Pancreas (tissue), 10 donors: ENCODE results near the gene STYX. TPM values are rescaled to one million over a fixed set of nuclear protein-coding genes. Genes with fewer than 3 reads are reported as not detected.

ENCODE experiments used
- ATAC-seq, 4 donors: fragments of 200-7000 bp; cut with Tn5 transposase; one replicate each; pipeline versions ENCODE4 v1.8.0 to v1.9.1; 2020; ENCODE audit warnings: mild to moderate bottlenecking in 4 of 4, moderate library complexity in 4 of 4
- DNase-seq, 6 donors: peaks; one replicate each; pipeline ENCODE4 v3.0.0-alpha.2; 2020
- FAIRE-seq: peaks from 2 replicates; lab custom pipeline; 2012; peaks lifted over from hg19 to GRCh38; lab: Jason Lieb, UNC
- H3K27ac ChIP-seq, 4 donors: fragments of 200-600 bp; sonication (generic); 1 replicate in 3 of 4; 2 replicates in 1 of 4; pipeline versions ENCODE4 v1.5.0 to v1.8.0; 2020
- H3K27me3 ChIP-seq, 4 donors: fragments of 200-600 bp; one replicate each; pipeline ENCODE4 v1.8.0; 2021
- H3K36me3 ChIP-seq, 3 donors: fragments of 200-600 bp; sonication (generic) in 1 of 3; one replicate each; pipeline versions ENCODE4 v1.5.0 to v1.8.0; 2020 to 2021
- H3K4me1 ChIP-seq, 3 donors: fragments of 200-600 bp; one replicate each; pipeline ENCODE4 v1.8.0; 2021
- H3K4me3 ChIP-seq, 4 donors: fragments of 200-600 bp; sonication (generic) in 2 of 4; one replicate each; pipeline versions ENCODE4 v1.5.0 to v1.8.0; 2020 to 2021
- H3K9me3 ChIP-seq, 4 donors: fragments of 200-600 bp; one replicate each; pipeline ENCODE4 v1.8.0; 2021
- CTCF ChIP-seq, 4 donors: fragments of 200-600 bp; sonication (generic) in 3 of 4; IDR thresholded peaks; one replicate each; pipeline versions ENCODE4 v1.5.0 to v1.8.0; 2021; ENCODE audit warnings: antibody characterized with exemption in 4 of 4
- WGBS, 2 donors: extraction: QIAGEN DNeasy Blood & Tissue Kit; methylation state at CpG; one replicate each; pipeline ENCODE4 v1.1.7; 2013; 5-methylcytosine and 5-hydroxymethylcytosine counted together
- intact Hi-C, 3 donors: fragments of 100-400 bp; cut with DNase I; formaldehyde crosslinking; loops; one replicate each; pipeline versions ENCODE4 v1.11.1 to v1.14.2; 2022
- polyA plus RNA-seq, 2 donors: library from polyadenylated mRNA; stranded (reverse); fragments of 200-250 nt; gene quantifications; one replicate each; pipeline ENCODE4 v1.2.3, GENCODE V29; 2013
- total RNA-seq, 6 donors: library from RNA; stranded (reverse); fragmentation: NEBNext Ultra II Directional in 4 of 6; extraction: Animal tissue kit (Norgen Biotek cat#: 25700) in 4 of 6; gene quantifications; one replicate each; pipeline versions ENCODE4 v1.2.1 to v1.2.4, GENCODE V29; 2021 to 2023
- donor health status: healthy with polysubstance abuse.
- donor health status: DM: no; HTN: no; CAD: no; lungs with moderate emphysema.
- donor health status: DM: no; HTN: no; CAD: no.
- donor health status: control.
- donor health status: control.
- donor health status: Bipolar disorder and iron deficiency.
- donor health status: DM: yes; HTN: yes; CAD: no.
- donor health status: DM: no; HTN: no; CAD: no.
- donor health status: DM: no; HTN: no; CAD: no.
- donor health status: DM: yes; HTN: yes; CAD: no.

The STYX gene
- 1 to 10 TPM; 4.5 to 7.8 (median 5.9) TPM for total RNA-seq
- polyA plus RNA-seq: 1 to 10 TPM; 2.9 to 4.3 TPM

- 0 to 1% methylated on average over 59 to 72 of the region's 72 CpGs for WGBS, 2 donors
- peak; percentile 84 for FAIRE-seq
- Histone ChIP-seq H3K4me3 (peak within 1 kb of the TSS; percentile 59 to 93 (median 90)), H3K4me1 (peaks cover 0 to 6% (median 0%) of the 10 kb centered on the region in 3 donors), H3K27me3 (no peaks in the 10 kb centered on the region), H3K36me3 (peaks cover 0 to 3% (median 2%) of the 10 kb centered on the region in 3 donors), H3K27ac (peak within 1 kb of the TSS; percentile 73 to 83 (median 78)), H3K9me3 (no peaks in the 10 kb centered on the region)
- ATAC-seq: peak; percentile 97 to 99 (median 98)
- TF ChIP-seq CTCF (IDR thresholded peaks at IDR 0.05): peak in 2 of 4 donors; percentile 24 to 32
- DNase-seq: peak; percentile 98 to 99 (median 99)
- intact Hi-C loops: no loop called here
These were observed at the start of gene STYX for GRCh38 chr14:52729925-52730708. TSS of gene STYX (plus strand) at chr14:52730166. CDS start at chr14:52730475, 309 bp downstream.

GRCh38 chr14:52683985-52684520 is 45.9 kb upstream of the STYX start:
- Histone ChIP-seq H3K27ac (no peak overlapping the region), H3K4me1 (peaks cover 4 to 20% (median 9%) of the 10 kb centered on the region in 3 donors), H3K27me3 (no peaks in the 10 kb centered on the region), H3K4me3 (no peak overlapping the region), H3K9me3 (no peaks in the 10 kb centered on the region), H3K36me3 (peaks cover 0 to 5% (median 0%) of the 10 kb centered on the region in 3 donors)
- ATAC-seq (peak in 2 of 4 donors; percentile 12 to 21), FAIRE-seq (no peak), DNase-seq (no peak)
- TF ChIP-seq CTCF (IDR thresholded peaks at IDR 0.05): no peak
- intact Hi-C loops: no loop called here
- 46 to 53% methylated on average over 2 of the region's 2 CpGs for WGBS, 2 donors

- FAIRE-seq (no peak), DNase-seq (no peak), ATAC-seq (no peak)
- Histone ChIP-seq H3K9me3 (no peaks in the 10 kb centered on the region), H3K27me3 (no peaks in the 10 kb centered on the region), H3K4me1 (peaks cover 4 to 36% (median 11%) of the 10 kb centered on the region in 3 donors), H3K36me3 (no peaks in the 10 kb centered on the region), H3K27ac (no peak overlapping the region), H3K4me3 (no peak overlapping the region)
- intact Hi-C loops: no loop called here
- TF ChIP-seq CTCF (IDR thresholded peaks at IDR 0.05): no peak
- 97 to 100% methylated on average over 1 of the region's 1 CpG for WGBS, 2 donors
These were observed 43.8 kb upstream of the STYX start for GRCh38 chr14:52686176-52686575.

GRCh38 chr14:52690983-52691760 is 38.8 kb upstream of the STYX start:
- Histone ChIP-seq H3K36me3 (no peaks in the 10 kb centered on the region), H3K4me3 (no peak overlapping the region), H3K4me1 (peaks cover 6 to 42% (median 29%) of the 10 kb centered on the region in 3 donors), H3K27me3 (no peaks in the 10 kb centered on the region), H3K9me3 (no peaks in the 10 kb centered on the region), H3K27ac (peak overlapping the region in 2 of 4 donors; percentile 25 to 34)
- ATAC-seq (no peak), FAIRE-seq (no peak), DNase-seq (no peak)
- TF ChIP-seq CTCF (IDR thresholded peaks at IDR 0.05): no peak
- intact Hi-C loops: no loop called here
- 62 to 65% methylated on average over 7 of the region's 7 CpGs for WGBS, 2 donors
